ENCODE results near the gene CATSPER1.

The CATSPER1 gene

DNA sequence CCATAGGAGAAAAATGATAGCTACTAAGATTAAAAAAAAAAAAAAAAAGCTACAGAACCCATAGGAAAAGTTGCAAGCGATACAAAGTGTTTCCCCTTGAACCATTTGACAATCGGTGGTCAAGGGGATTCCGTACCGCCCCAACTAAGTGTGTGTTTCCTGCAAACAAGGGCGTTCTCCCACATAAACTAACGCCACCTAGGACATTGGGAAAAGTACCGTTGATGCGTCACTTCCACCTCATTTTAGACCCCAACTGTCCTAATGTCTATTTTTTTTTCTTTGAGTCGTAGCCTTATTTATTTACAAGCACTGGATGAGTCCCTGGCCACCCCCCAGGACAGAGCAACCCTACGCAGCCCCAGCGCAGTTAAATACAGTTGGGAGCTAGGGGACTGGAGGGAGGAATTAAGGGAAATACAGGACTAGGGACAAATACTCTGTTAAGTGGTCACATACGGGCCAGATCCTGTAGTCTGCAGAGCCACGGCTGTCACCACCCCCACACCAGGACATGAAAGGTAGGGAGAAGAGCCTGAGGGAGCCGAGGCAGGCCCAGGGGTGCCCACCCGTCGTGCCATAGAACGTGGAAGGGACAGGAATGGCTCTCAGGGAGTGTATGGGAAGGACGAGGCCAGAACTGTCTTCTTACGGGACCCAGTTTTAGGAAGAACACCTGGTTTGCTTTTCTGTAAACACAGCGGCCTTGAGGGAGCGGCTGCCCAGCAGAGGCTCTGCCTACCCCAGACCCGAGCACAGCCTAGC lies 43.3 kb downstream of the CATSPER1 start:
- no peaks in the 10 kb centered on the region for H3K4me1 ChIP-seq (ENCODE audit: insufficient read depth, low read length)
- H3K27ac ChIP-seq (ENCODE audit: low read length): no peak overlapping the region
- H3K9ac ChIP-seq (ENCODE audit: low read depth, low read length): no peak overlapping the region
- no peak overlapping the region for H3K4me3 ChIP-seq (ENCODE audit: low read length)
- H3K36me3 ChIP-seq (ENCODE audit: insufficient read depth, low read depth, low read length): peaks cover 15% of the 10 kb centered on the region
- H3K9me3 ChIP-seq (ENCODE audit: insufficient read depth, low read depth, low read length): no peaks in the 10 kb centered on the region
- H3K27me3 ChIP-seq (ENCODE audit: insufficient read depth, low read length): no peaks in the 10 kb centered on the region

DNA sequence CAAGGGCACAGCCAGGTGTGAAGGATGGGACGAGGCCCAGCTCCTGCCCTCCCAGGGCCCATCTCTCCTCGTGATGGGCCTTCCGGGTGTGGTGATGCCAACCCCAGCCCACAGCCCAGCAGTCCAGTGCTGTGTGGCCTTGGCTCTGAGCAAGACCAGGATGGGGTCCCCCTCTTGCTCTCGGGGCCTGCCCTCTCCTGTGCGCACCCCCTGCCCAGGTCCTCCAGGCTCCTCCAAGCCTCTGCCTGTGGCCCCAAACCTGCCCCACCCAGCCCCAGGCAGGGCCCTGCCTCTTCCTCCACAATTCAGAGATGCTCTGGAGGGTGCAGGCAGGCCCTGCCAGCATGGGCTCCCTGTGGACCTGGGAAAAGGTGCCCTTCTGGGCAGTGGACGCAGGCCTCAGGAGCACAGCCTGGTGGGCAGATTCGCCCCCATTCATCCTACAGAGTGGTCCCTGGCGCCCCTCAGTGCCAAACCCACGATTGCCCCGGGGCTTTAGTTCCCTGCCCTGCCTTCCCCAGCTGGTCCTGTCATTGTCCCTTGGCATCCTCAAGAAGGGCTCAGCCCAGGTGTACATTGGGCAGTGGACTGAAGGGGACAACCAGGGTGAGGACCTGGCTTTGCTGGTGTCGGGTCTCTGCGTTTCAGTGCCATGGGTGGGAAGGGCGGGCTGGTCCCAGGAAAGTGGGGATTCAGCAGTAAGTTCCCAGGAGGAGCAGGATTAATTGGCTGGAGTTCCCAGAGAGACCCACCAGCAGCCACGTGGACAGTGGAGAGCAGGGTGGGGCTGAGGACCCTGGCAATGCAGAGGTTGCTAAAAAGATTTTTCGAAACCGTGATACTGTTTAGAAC lies 44.1 kb downstream of the CATSPER1 start:
- Histone ChIP-seq H3K36me3 (ENCODE audit: insufficient read depth, low read depth, low read length) (peaks cover 23% of the 10 kb centered on the region), H3K27ac (ENCODE audit: low read length) (no peak overlapping the region), H3K4me1 (ENCODE audit: insufficient read depth, low read length) (no peaks in the 10 kb centered on the region), H3K9me3 (ENCODE audit: insufficient read depth, low read depth, low read length) (no peaks in the 10 kb centered on the region), H3K4me3 (ENCODE audit: low read length) (no peak overlapping the region), H3K27me3 (ENCODE audit: insufficient read depth, low read length) (no peaks in the 10 kb centered on the region), H3K9ac (ENCODE audit: low read depth, low read length) (no peak overlapping the region)

DNA sequence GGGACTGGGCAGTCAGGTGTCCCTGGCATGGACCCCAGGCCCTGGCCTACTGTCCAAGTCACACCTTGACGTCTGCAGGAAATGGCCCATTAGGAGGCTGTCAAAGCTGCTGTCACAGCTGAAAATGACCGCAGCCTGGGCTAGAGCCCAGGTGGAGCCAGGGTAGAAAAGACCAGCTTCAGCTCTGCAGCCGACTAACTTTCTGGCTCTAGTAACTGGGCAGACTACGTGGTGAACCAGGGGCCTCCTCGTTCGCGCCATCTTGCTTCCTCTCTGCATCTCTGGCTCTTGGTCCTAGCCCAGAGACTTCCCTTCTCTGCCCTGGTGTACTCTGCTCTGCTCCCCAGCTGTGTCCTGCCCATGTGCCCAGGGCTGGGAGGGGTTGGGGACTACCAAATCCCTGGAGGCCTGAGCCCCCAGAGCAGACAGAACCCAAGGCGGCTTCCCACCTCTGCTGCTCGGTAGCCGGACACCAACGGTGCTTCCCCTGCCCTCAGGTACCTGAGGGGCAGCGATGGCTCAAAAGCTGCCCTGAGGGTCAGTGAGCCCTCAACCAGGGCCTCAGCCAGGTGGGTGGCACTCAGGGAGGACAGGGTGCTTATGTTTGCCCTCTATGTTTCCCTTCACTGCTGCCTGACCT lies 45.1 kb downstream of the CATSPER1 start:
- Histone ChIP-seq H3K27me3 (ENCODE audit: insufficient read depth, low read length) (no peaks in the 10 kb centered on the region), H3K27ac (ENCODE audit: low read length) (no peak overlapping the region), H3K4me3 (ENCODE audit: low read length) (no peak overlapping the region), H3K4me1 (ENCODE audit: insufficient read depth, low read length) (no peaks in the 10 kb centered on the region), H3K36me3 (ENCODE audit: insufficient read depth, low read depth, low read length) (peaks cover 27% of the 10 kb centered on the region), H3K9ac (ENCODE audit: low read depth, low read length) (no peak overlapping the region), H3K9me3 (ENCODE audit: insufficient read depth, low read depth, low read length) (no peaks in the 10 kb centered on the region)

DNA sequence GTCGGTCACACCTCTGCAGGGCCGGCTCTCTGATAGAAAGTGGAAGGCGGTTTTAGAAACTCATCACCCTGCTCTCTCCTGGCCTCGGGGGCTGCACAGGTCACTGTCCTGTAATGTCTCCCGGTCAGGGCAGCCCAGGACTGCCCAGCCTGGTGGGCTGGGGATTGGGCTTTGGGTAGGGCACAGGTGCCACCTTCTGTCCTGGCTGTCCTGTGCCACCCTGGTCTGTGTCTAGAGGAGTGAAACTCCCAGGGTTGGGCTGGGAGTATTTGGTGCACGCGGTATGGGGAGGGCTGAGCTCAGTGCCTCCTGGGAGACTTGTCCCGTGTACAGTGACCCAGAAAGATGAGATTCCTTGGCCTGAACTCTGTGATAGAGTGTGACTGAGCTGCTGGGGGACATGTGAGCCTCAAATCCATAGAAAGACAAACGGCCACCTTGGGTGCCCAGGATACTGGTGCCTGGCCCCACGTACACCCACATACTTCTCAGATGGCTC lies 47.0 kb downstream of the CATSPER1 start:
- H3K4me1 ChIP-seq (ENCODE audit: insufficient read depth, low read length): no peaks in the 10 kb centered on the region
- H3K9ac ChIP-seq (ENCODE audit: low read depth, low read length): no peak overlapping the region
- peaks cover 27% of the 10 kb centered on the region for H3K36me3 ChIP-seq (ENCODE audit: insufficient read depth, low read depth, low read length)
- no peaks in the 10 kb centered on the region for H3K27me3 ChIP-seq (ENCODE audit: insufficient read depth, low read length)
- H3K4me3 ChIP-seq (ENCODE audit: low read length): no peak overlapping the region
- H3K27ac ChIP-seq (ENCODE audit: low read length): no peak overlapping the region
- H3K9me3 ChIP-seq (ENCODE audit: insufficient read depth, low read depth, low read length): no peaks in the 10 kb centered on the region

DNA sequence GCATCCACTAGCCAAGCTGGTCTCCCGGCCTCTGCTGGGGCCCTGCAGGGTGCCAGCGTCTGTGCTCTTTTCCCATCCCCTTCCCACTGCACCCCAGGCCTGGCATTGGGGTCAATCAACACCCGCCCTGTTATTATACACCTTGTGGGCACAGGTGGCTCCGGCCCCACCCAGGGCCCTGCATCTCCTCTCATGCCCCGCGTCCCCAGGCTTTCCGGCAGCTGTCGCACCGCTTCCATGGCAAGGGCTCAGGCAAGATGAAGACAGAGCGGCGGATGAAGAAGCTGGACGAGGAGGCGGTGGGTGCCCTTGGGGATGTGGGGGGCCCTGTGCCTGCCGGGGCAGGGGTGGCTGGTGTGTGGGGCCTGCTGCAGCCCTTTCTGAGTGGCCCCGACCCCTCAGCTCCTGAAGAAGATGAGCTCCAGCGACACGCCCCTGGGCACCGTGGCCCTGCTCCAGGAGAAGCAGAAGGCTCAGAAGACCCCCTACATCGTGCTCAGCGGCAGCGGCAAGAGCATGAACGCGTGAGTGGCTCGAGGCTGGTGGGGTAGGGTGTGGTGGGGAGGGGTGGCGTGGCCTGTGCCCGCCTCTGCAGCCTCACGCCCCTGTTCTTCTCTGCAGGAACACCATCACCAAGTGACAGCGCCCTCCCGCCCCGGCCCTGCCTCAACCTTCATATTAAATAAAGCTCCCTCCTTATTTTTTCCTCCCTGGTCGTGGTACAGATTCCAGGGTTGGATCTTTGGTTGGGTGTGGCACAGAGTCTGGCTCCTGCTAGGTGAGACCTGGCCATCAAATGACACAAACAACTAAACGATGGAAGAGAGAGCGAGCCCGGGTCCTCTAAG lies 47.7 kb downstream of the CATSPER1 start:
- no peaks in the 10 kb centered on the region for H3K9me3 ChIP-seq (ENCODE audit: insufficient read depth, low read depth, low read length)
- H3K27ac ChIP-seq (ENCODE audit: low read length): no peak overlapping the region
- H3K4me3 ChIP-seq (ENCODE audit: low read length): no peak overlapping the region
- no peaks in the 10 kb centered on the region for H3K4me1 ChIP-seq (ENCODE audit: insufficient read depth, low read length)
- H3K9ac ChIP-seq (ENCODE audit: low read depth, low read length): no peak overlapping the region
- H3K36me3 ChIP-seq (ENCODE audit: insufficient read depth, low read depth, low read length): peaks cover 30% of the 10 kb centered on the region
- H3K27me3 ChIP-seq (ENCODE audit: insufficient read depth, low read length): no peaks in the 10 kb centered on the region

DNA sequence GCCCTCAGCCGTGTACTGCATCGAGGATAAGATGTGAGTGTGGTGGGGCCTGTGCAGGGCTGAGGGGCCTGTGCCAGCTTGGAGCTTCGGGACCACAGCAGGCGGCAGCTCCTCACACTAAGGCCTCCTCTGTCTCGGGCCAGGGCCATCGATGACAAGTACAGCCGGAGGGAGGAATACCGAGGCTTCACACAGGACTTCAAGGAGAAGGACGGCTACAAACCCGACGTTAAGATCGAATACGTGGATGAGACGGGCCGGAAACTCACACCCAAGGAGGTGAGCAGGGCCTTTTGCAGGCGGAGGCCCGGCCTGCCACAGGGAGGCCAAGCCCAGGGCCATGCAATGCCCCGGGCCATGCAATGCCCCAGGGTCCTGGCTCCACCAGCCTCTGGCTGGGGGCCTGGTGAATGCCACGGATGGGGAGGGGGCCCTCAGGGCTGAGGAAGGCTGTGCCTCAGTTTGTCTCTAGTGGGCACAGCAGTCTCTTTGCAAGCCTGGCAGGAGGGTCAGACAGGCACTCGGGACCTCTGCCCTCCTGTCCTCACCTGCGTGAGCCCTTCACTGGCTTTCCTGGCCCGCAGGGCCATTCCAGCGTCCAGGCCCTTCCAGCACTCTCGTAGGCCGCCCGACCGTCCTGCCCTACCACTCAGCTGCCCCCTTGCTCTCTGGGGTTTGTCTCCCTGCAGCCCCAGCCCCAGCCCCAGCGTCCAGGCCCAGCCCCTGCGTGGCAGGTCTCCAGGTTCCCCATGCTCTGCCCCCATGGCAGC lies 48.5 kb downstream of the CATSPER1 start:
- no peak overlapping the region for H3K9ac ChIP-seq (ENCODE audit: low read depth, low read length)
- no peak overlapping the region for H3K4me3 ChIP-seq (ENCODE audit: low read length)
- peaks cover 37% of the 10 kb centered on the region for H3K36me3 ChIP-seq (ENCODE audit: insufficient read depth, low read depth, low read length)
- no peaks in the 10 kb centered on the region for H3K9me3 ChIP-seq (ENCODE audit: insufficient read depth, low read depth, low read length)
- H3K27ac ChIP-seq (ENCODE audit: low read length): no peak overlapping the region
- no peaks in the 10 kb centered on the region for H3K4me1 ChIP-seq (ENCODE audit: insufficient read depth, low read length)
- H3K27me3 ChIP-seq (ENCODE audit: insufficient read depth, low read length): no peaks in the 10 kb centered on the region

DNA sequence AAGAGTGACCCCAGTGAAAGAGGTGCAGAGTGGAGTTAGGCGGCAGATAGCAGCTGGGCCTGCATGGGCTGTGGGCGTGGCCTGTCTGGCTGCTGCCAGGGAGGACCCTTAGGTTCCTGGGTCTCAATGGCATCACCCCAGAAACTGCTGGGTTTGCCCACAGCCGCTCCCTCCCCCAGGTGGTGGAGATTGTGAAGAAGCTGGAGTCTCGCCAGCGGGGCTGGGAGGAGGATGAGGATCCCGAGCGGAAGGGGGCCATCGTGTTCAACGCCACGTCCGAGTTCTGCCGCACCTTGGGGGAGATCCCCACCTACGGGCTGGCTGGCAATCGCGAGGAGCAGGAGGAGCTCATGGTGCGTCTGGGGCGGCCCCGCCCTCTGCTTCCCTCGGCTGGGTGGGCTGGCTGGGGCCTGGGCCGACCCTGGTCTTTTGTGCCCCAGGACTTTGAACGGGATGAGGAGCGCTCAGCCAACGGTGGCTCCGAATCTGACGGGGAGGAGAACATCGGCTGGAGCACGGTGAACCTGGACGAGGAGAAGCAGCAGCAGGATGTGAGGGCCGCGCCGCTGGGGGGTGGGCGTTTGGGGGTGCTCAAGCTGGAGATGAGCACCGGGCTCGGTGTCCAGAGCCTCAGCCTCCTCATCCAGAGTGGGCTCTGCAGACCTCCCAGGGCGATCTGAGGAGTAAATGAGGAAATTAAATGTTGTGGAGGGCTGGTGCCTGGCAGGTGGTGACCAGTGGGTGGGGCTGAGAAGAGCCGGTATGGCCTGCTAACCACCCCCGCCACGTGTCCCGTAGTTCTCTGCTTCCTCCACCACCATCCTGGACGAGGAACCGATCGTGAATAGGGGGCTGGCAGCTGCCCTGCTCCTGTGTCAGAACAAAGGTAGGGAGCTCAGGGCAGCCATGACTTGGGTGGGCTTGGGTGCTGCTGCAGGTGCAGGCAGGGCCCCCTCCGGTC lies 49.8 kb downstream of the CATSPER1 start:
- Histone ChIP-seq H3K36me3 (ENCODE audit: insufficient read depth, low read depth, low read length) (peaks cover 46% of the 10 kb centered on the region), H3K27ac (ENCODE audit: low read length) (no peak overlapping the region), H3K4me3 (ENCODE audit: low read length) (no peak overlapping the region), H3K9me3 (ENCODE audit: insufficient read depth, low read depth, low read length) (no peaks in the 10 kb centered on the region), H3K27me3 (ENCODE audit: insufficient read depth, low read length) (no peaks in the 10 kb centered on the region), H3K4me1 (ENCODE audit: insufficient read depth, low read length) (no peaks in the 10 kb centered on the region), H3K9ac (ENCODE audit: low read depth, low read length) (no peak overlapping the region)

DNA sequence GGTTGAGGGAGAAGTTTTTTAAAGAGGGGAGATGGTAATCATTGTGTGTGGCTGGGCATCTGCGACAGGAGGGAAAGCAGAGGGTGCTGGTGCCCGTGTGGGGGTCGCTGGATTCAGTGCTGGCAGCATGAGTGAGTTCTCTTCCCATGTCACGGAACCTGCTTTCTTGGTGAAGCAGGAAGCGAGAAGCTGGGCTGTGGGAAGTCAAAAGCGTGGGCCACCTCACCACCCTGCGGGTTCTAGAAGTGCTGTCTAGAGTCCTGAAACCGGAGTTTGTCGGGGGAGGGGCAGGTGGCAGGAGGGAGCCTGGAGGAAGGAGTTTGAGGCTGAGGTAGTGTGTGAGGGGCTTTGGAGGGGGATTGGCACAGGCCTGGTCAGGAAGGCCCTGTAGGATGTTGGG lies 50.5 kb downstream of the CATSPER1 start:
- peaks cover 46% of the 10 kb centered on the region for H3K36me3 ChIP-seq (ENCODE audit: insufficient read depth, low read depth, low read length)
- H3K4me3 ChIP-seq (ENCODE audit: low read length): no peak overlapping the region
- no peaks in the 10 kb centered on the region for H3K9me3 ChIP-seq (ENCODE audit: insufficient read depth, low read depth, low read length)
- no peak overlapping the region for H3K9ac ChIP-seq (ENCODE audit: low read depth, low read length)
- no peaks in the 10 kb centered on the region for H3K27me3 ChIP-seq (ENCODE audit: insufficient read depth, low read length)
- H3K4me1 ChIP-seq (ENCODE audit: insufficient read depth, low read length): no peaks in the 10 kb centered on the region
- no peak overlapping the region for H3K27ac ChIP-seq (ENCODE audit: low read length)

DNA sequence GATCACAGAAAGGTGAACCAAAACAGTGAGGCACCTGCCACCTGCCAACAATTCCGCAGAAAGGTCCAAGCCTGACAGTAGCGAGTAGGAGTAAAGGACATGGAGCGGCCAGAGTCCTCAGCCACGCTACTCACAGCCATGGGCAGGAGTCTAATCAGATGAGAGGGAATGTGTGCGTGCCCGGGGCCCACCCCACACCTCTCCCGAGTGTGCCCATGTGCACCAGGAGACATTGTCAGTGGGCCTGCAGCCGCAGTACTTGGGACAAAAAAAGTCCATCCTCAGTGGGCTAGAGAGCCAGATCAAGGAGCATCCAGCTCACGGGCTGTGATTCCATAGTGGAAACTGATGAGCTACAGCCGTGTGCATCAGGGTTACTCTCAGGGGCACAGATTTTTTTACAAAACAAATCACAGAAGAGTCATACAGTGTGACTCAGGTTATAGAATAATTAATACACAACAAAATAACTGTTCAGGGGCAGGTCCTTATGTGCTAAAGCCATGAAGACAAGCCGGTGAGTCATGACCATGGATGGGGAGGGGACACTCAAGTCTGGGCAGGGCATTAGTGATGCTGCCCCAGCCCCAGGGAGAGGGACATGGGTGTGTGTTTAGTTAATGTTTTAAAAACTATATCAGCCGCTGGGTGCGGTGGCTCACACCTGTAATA lies 52.7 kb downstream of the CATSPER1 start:
- no peak overlapping the region for H3K9ac ChIP-seq (ENCODE audit: low read depth, low read length)
- H3K36me3 ChIP-seq (ENCODE audit: insufficient read depth, low read depth, low read length): peaks cover 55% of the 10 kb centered on the region
- H3K4me3 ChIP-seq (ENCODE audit: low read length): no peak overlapping the region

More for the DNA sequence above, 52.7 kb downstream of the CATSPER1 start:
- no peaks in the 10 kb centered on the region for H3K4me1 ChIP-seq (ENCODE audit: insufficient read depth, low read length)
- H3K27me3 ChIP-seq (ENCODE audit: insufficient read depth, low read length): no peaks in the 10 kb centered on the region
- no peaks in the 10 kb centered on the region for H3K9me3 ChIP-seq (ENCODE audit: insufficient read depth, low read depth, low read length)
- H3K27ac ChIP-seq (ENCODE audit: low read length): no peak overlapping the region

All from iPS-20b (cell line).